Ovary (tissue), 9 donors: ENCODE results near the gene BRCA1. TPM values are rescaled to one million over a fixed set of nuclear protein-coding genes. Genes with fewer than 3 reads are reported as not detected.
"Not testable (repeated sequence)": the region's sequence is repeated elsewhere in the genome, so short reads cannot be mapped to it uniquely, and the experiment has no call there.

Experiments used
- DNase-seq, 5 donors: peaks; one replicate each; pipeline ENCODE4 v3.0.0-alpha.2; 2019 to 2020
- H3K27ac ChIP-seq, 2 donors: fragments of 200-600 bp; one replicate each; pipeline versions ENCODE4 v1.5.1 to v1.8.0; 2019 to 2022
- H3K27me3 ChIP-seq: fragments of 200-600 bp; one replicate; pipeline ENCODE4 v1.8.0; 2022
- H3K36me3 ChIP-seq: fragments of 200-600 bp; sonication (generic); one replicate; pipeline ENCODE4 v1.5.1; 2019
- H3K4me1 ChIP-seq: one replicate; pipeline ENCODE4 v1.8.1; 2013; ENCODE audit warnings: mild to moderate bottlenecking, moderate library complexity; ENCODE audit not compliant: insufficient read depth
- H3K4me3 ChIP-seq: fragments of 200-600 bp; sonication (generic); one replicate; pipeline ENCODE4 v1.5.1; 2017
- H3K9me3 ChIP-seq, 2 donors: fragments of 200-600 bp in 1 of 2; sonication (generic) in 1 of 2; one replicate each; pipeline versions ENCODE4 v1.5.1 to v1.8.1; 2013 to 2019; ENCODE audit warnings: mild to moderate bottlenecking in 1 of 2, moderate library complexity in 1 of 2
- CTCF ChIP-seq, 3 donors: fragments of 450-650 bp in 2 of 3; fragments of 200-600 bp in 1 of 3; IDR thresholded peaks; one replicate each; pipeline versions ENCODE4 v1.5.1 to v1.8.0; 2016 to 2022; ENCODE audit warnings: antibody characterized with exemption in 3 of 3, mild to moderate bottlenecking in 1 of 3
- EP300 ChIP-seq: sonication (generic); formaldehyde crosslinking; IDR thresholded peaks from one replicate; pipeline ENCODE4 v1.6.1; 2017; ENCODE audit warnings: antibody characterized with exemption
- POLR2A ChIP-seq: fragments of 450-650 bp; IDR thresholded peaks from one replicate; pipeline ENCODE4 v1.6.1; 2017; ENCODE audit warnings: antibody characterized with exemption, mild to moderate bottlenecking, moderate library complexity
- WGBS, 3 donors: extraction: QIAGEN DNeasy Blood & Tissue Kit in 1 of 3; methylation state at CpG; one replicate each; pipeline versions ENCODE4 v1.1.5 to v1.1.7; 2013 to 2017; 5-methylcytosine and 5-hydroxymethylcytosine counted together
- intact Hi-C, 4 donors: fragments of 100-400 bp; cut with DNase I; formaldehyde crosslinking; loops; one replicate each; pipeline versions ENCODE4 v1.11.0 to v1.15.1; 2022 to 2023
- polyA plus RNA-seq, 2 donors: library from polyadenylated mRNA; stranded (reverse); fragments of 200-250 nt in 1 of 2; fragments of 350-450 nt in 1 of 2; fragmentation: Illumina TruSeq in 1 of 2; extraction: RNeasy Lipid Tissue Mini Kit (QIAGEN cat#74804) in 1 of 2; gene quantifications; one replicate each; pipeline ENCODE4 v1.2.3, GENCODE V29; 2013 to 2014
- total RNA-seq, 7 donors: library from RNA; depleted of rRNA in 2 of 7; stranded (reverse); fragments of >200 nt in 2 of 7; fragmentation: NEBNext Ultra II Directional in 3 of 7; extraction: Animal tissue kit (Norgen Biotek cat#: 25700) in 3 of 7; gene quantifications; one replicate each; pipeline versions ENCODE4 v1.1.0 to v1.2.4, GENCODE V29; 2016 to 2023
- donor health status: DM: no; HTN: no; CAD: no; lungs with moderate emphysema.
- donor health status: DM: no; HTN: no; CAD: no.
- donor health status: Bipolar disorder and iron deficiency.
- donor health status: DM: yes; HTN: yes; CAD: no.
- donor health status: DM: no; HTN: no; CAD: no.
- donor health status: DM: yes; HTN: yes; CAD: no.

BRCA1 gene
- total and polyA plus RNA-seq, 9 donors = 1.9 to 5.4 (median 4.8) TPM

DNA sequence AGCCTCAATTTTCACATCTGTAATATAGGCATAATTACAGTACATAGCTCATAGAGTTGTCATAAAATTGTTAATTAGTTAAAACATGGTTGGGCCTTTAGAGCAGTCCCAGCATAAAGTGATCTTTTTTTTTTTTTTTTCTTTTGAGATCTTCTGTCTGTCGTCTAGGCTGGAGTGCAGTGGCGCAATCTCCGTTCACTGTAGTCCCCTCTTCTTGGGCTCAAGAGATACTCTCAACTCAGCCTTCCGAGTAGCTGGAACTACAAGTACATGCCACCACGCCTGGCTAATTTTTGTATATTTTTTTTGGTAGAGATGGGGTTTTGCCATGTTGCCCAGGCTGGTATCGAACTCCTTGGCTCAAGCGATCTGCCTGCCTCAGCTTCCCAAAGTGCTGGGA is 69.1 kb downstream of the BRCA1 start:
- Histone ChIP-seq H3K27me3 (no peaks in the 10 kb centered on the region), H3K36me3 (no peaks in the 10 kb centered on the region), H3K27ac (no peak overlapping the region), H3K4me3 (no peak overlapping the region), H3K4me1 (no peaks in the 10 kb centered on the region), H3K9me3 (no peaks in the 10 kb centered on the region)
- intact Hi-C loops = no loop called here
- WGBS, 3 donors = 94 to 97% (median 96%) methylated on average over 7 of the region's 7 CpGs
- no peak for DNase-seq
- TF ChIP-seq EP300 (no peak), POLR2A (no peak), CTCF (IDR thresholded peaks at IDR 0.05) (no peak)

- H3K27ac ChIP-seq, H3K9me3 ChIP-seq, H3K27me3 ChIP-seq, DNase-seq, H3K4me1 ChIP-seq, intact Hi-C loops, H3K4me3 ChIP-seq, H3K36me3 ChIP-seq: not testable (repeated sequence)
- WGBS, 3 donors = 96 to 98% (median 97%) methylated on average over 7 of the region's 7 CpGs
These were observed 72.2 kb downstream of the BRCA1 start for GRCh38 chr17:43053008-43053407.

GRCh38 chr17:43051969-43052368 is 73.2 kb downstream of the BRCA1 start:
- 97 to 100% (median 98%) methylated on average over 1 of the region's 1 CpG for WGBS, 3 donors
- no peaks in the 10 kb centered on the region for H3K4me1 ChIP-seq
- H3K27me3 ChIP-seq = no peaks in the 10 kb centered on the region
- TF ChIP-seq CTCF (IDR thresholded peaks at IDR 0.05) = no peak
- TF ChIP-seq POLR2A = no peak
- TF ChIP-seq EP300 = no peak
- DNase-seq = no peak
- no peak overlapping the region for H3K4me3 ChIP-seq
- intact Hi-C loops = no loop called here
- H3K9me3 ChIP-seq = no peaks in the 10 kb centered on the region
- no peaks in the 10 kb centered on the region for H3K36me3 ChIP-seq
- no peak overlapping the region for H3K27ac ChIP-seq

- H3K36me3 ChIP-seq = no peaks in the 10 kb centered on the region
- no peaks in the 10 kb centered on the region for H3K9me3 ChIP-seq
- no peak for DNase-seq
- no peak overlapping the region for H3K4me3 ChIP-seq
- TF ChIP-seq EP300 = no peak
- TF ChIP-seq CTCF (IDR thresholded peaks at IDR 0.05) = no peak
- intact Hi-C loops = no loop called here
- no peaks in the 10 kb centered on the region for H3K4me1 ChIP-seq
- 94 to 95% (median 94%) methylated on average over 4 of the region's 4 CpGs for WGBS, 3 donors
- H3K27ac ChIP-seq = no peak overlapping the region
- H3K27me3 ChIP-seq = no peaks in the 10 kb centered on the region
These were observed 81.1 kb downstream of the BRCA1 start for GRCh38 chr17:43044024-43044423.

DNA sequence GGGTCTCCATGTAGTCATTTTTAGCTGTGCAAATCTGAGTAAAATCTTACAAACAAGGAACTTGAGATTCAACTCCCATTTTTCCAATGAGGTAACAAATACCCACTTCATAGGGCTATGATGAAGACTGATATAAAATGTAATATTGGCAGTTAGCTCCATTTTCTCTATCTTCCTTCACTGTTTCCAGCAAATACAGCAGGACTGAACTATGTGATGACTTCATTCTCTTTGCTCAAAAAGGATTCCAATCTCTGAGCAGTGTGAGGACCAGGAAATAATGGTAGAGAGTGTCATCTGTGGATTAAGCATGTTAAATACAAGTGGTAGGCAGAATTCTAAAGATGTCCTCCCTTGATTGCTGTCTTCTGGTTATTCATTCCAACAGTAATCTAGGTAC is 81.9 kb downstream of the BRCA1 start:
- no peaks in the 10 kb centered on the region for H3K36me3 ChIP-seq
- no peak overlapping the region for H3K4me3 ChIP-seq
- H3K9me3 ChIP-seq = no peaks in the 10 kb centered on the region
- TF ChIP-seq EP300 = no peak
- TF ChIP-seq POLR2A = no peak
- no peak for TF ChIP-seq CTCF (IDR thresholded peaks at IDR 0.05)
- H3K27me3 ChIP-seq = no peaks in the 10 kb centered on the region
- intact Hi-C loops = no loop called here
- H3K4me1 ChIP-seq = no peaks in the 10 kb centered on the region
- H3K27ac ChIP-seq = no peak overlapping the region
- no peak for DNase-seq
